Tibial nerve (tissue), 4 donors: ENCODE results near the gene TCP1. TPM values are rescaled to one million over a fixed set of nuclear protein-coding genes. Genes with fewer than 3 reads are reported as not detected.
"Not testable (repeated sequence)": the region's sequence is repeated elsewhere in the genome, so short reads cannot be mapped to it uniquely, and the experiment has no call there.

Source experiments
- DNase-seq, 2 donors: peaks; one replicate each; pipeline ENCODE4 v3.0.0-alpha.2; 2019; ENCODE audit warnings: low spot score in 2 of 2
- H3K27ac ChIP-seq, 4 donors: fragments of 200-600 bp; sonication (generic) in 3 of 4; one replicate each; pipeline ENCODE4 v1.5.1; 2017 to 2019; ENCODE audit warnings: mild to moderate bottlenecking in 1 of 4
- H3K27me3 ChIP-seq, 2 donors: fragments of 200-600 bp; sonication (generic) in 1 of 2; one replicate each; pipeline versions ENCODE4 v1.5.1 to v1.6.0; 2017 to 2019
- H3K36me3 ChIP-seq, 3 donors: fragments of 200-600 bp; sonication (generic); one replicate each; pipeline ENCODE4 v1.5.1; 2018 to 2019
- H3K4me1 ChIP-seq, 4 donors: fragments of 200-600 bp; sonication (generic) in 3 of 4; one replicate each; pipeline ENCODE4 v1.5.1; 2017 to 2019
- H3K4me3 ChIP-seq, 4 donors: fragments of 200-600 bp; sonication (generic) in 3 of 4; one replicate each; pipeline ENCODE4 v1.5.1; 2017 to 2019; ENCODE audit warnings: mild to moderate bottlenecking in 1 of 4, moderate library complexity in 1 of 4
- H3K9me3 ChIP-seq, 4 donors: fragments of 200-600 bp; sonication (generic) in 3 of 4; one replicate each; pipeline ENCODE4 v1.5.1; 2017 to 2019
- CTCF ChIP-seq, 5 experiments: fragments of 200-600 bp in 3 of 5; fragments of 450-650 bp in 2 of 5; sonication (generic) in 3 of 5; IDR thresholded peaks; one replicate each; pipeline ENCODE4 v1.5.1; 2016 to 2019; ENCODE audit warnings: antibody characterized with exemption in 5 of 5, mild to moderate bottlenecking in 3 of 5, moderate library complexity in 2 of 5
- EP300 ChIP-seq, 2 donors: sonication (generic); formaldehyde crosslinking; IDR thresholded peaks; one replicate each; pipeline ENCODE4 v1.6.1; 2017; ENCODE audit warnings: antibody characterized with exemption in 2 of 2, mild to moderate bottlenecking in 1 of 2
- POLR2A ChIP-seq, 2 donors: fragments of 450-650 bp; IDR thresholded peaks; one replicate each; pipeline ENCODE4 v1.6.1; 2017; ENCODE audit warnings: antibody characterized with exemption in 2 of 2, mild to moderate bottlenecking in 2 of 2, moderate library complexity in 2 of 2
- WGBS, 2 donors: methylation state at CpG; one replicate each; pipeline ENCODE4 v1.1.5; 2018; 5-methylcytosine and 5-hydroxymethylcytosine counted together
- total RNA-seq, 4 donors: library from RNA; depleted of rRNA; stranded (reverse); fragments of >200 nt; gene quantifications; one replicate each; pipeline ENCODE4 v1.1.0, GENCODE V29; 2016

TCP1 gene
- total RNA-seq, 4 donors from 2014 or later: 81.0 to 106 (median 102) TPM

- DNase-seq: no peak
- Histone ChIP-seq H3K27me3 (no peaks in the 10 kb centered on the region), H3K27ac (no peak overlapping the region), H3K36me3 (peaks cover 0 to 71% (median 20%) of the 10 kb centered on the region in 3 donors), H3K9me3 (no peaks in the 10 kb centered on the region), H3K4me3 (no peak overlapping the region), H3K4me1 (peaks cover 0 to 10% (median 1%) of the 10 kb centered on the region in 4 donors)
- 40 to 42% methylated on average over 1 of the region's 1 CpG for WGBS, 2 donors
- TF ChIP-seq POLR2A (IDR thresholded peaks at IDR 0.05) (no peak), EP300 (IDR thresholded peaks at IDR 0.05) (no peak), CTCF (IDR thresholded peaks at IDR 0.05) (no peak)
These were observed 8.2 kb upstream of the TCP1 start for GRCh38 chr6:159797554-159797953.

- H3K27me3 ChIP-seq, H3K4me3 ChIP-seq, DNase-seq, H3K9me3 ChIP-seq, H3K27ac ChIP-seq: not testable (repeated sequence)
- H3K4me1 ChIP-seq: peaks cover 3 to 29% (median 19%) of the 10 kb centered on the region in 4 donors
- WGBS, 2 donors: 75 to 78% methylated on average over 8 of the region's 8 CpGs
- H3K36me3 ChIP-seq: peaks cover 0 to 71% (median 20%) of the 10 kb centered on the region in 3 donors
These were observed 5.6 kb upstream of the TCP1 start for GRCh38 chr6:159794976-159795375.

- WGBS, 2 donors: 21 to 23% methylated on average over 15 to 18 of the region's 18 CpGs
- Histone ChIP-seq H3K9me3 (no peaks in the 10 kb centered on the region), H3K27me3 (no peaks in the 10 kb centered on the region), H3K4me3 (peak overlapping the region; percentile 74 to 95 (median 88)), H3K36me3 (peaks cover 0 to 46% (median 0%) of the 10 kb centered on the region in 3 donors), H3K27ac (peak overlapping the region; percentile 95 to 100 (median 98)), H3K4me1 (peaks cover 3 to 55% (median 43%) of the 10 kb centered on the region in 4 donors)
- DNase-seq: no peak
- TF ChIP-seq EP300 (IDR thresholded peaks at IDR 0.05): no peak
- TF ChIP-seq CTCF (IDR thresholded peaks at IDR 0.05): no peak
- no peak for TF ChIP-seq POLR2A (IDR thresholded peaks at IDR 0.05)
These were observed 1.7 kb upstream of the TCP1 start for GRCh38 chr6:159790956-159791598.

- peak within 1 kb of the TSS; percentile 86 to 98 (median 92) for H3K4me3 ChIP-seq
- H3K27me3 ChIP-seq: no peaks in the 10 kb centered on the region
- no peaks in the 10 kb centered on the region for H3K9me3 ChIP-seq
- peaks cover 0 to 47% (median 0%) of the 10 kb centered on the region in 3 donors for H3K36me3 ChIP-seq
- peak within 1 kb of the TSS; percentile 95 to 100 (median 98) for H3K27ac ChIP-seq
- peaks cover 3 to 62% (median 45%) of the 10 kb centered on the region in 4 donors for H3K4me1 ChIP-seq
- peak; percentile 60 to 62 for TF ChIP-seq POLR2A (IDR thresholded peaks at IDR 0.05)
- peak in 1 of 2 donors; percentile 91 for TF ChIP-seq EP300 (IDR thresholded peaks at IDR 0.05)
- peak in 2 of 5 experiments; percentile 7 to 19 for TF ChIP-seq CTCF (IDR thresholded peaks at IDR 0.05)
- 0% methylated on average over 37 to 56 of the region's 56 CpGs for WGBS, 2 donors
- DNase-seq: peak; percentile 84 to 86
These were observed 950 bp upstream of the TCP1 start, which contains the start of gene MRPL18 for GRCh38 chr6:159790149-159790955. TSS of gene MRPL18 (plus strand) at chr6:159790467. CDS start at chr6:159790588, 121 bp downstream.

GRCh38 chr6:159788753-159789376 lies 537 bp downstream of the TCP1 start:
- 0% methylated on average over 31 to 59 of the region's 60 CpGs for WGBS, 2 donors
- Histone ChIP-seq H3K27me3 (no peaks in the 10 kb centered on the region), H3K4me1 (peaks cover 3 to 65% (median 45%) of the 10 kb centered on the region in 4 donors), H3K36me3 (peaks cover 0 to 55% (median 0%) of the 10 kb centered on the region in 3 donors), H3K4me3 (peak overlapping the region; percentile 86 to 98 (median 92)), H3K27ac (peak overlapping the region; percentile 95 to 100 (median 96)), H3K9me3 (no peaks in the 10 kb centered on the region)
- peak in 1 of 2 donors; percentile 18 for DNase-seq
- TF ChIP-seq CTCF (IDR thresholded peaks at IDR 0.05) (no peak), POLR2A (IDR thresholded peaks at IDR 0.05) (no peak), EP300 (IDR thresholded peaks at IDR 0.05) (no peak)
